Activated CD4-positive, alpha-beta memory T cell treated with anti-CD3 and anti-CD28 coated beads for 36 hours (primary cell): ENCODE results near the gene UBR4. TPM values are rescaled to one million over a fixed set of nuclear protein-coding genes. Genes with fewer than 3 reads are reported as not detected.

Experiments used
- CTCF ChIA-PET: fragments of 350-600 bp; sonication (Branson Sonifier 250); formaldehyde crosslinking; loops from one replicate; lab custom pipeline; 2021; ENCODE audit warnings: antibody characterized with exemption, inconsistent platforms; lab: Charles Lee
- POLR2A ChIA-PET: fragments of 350-600 bp; sonication (Branson Sonifier 250); formaldehyde crosslinking; loops from one replicate; lab custom pipeline; 2021; ENCODE audit warnings: antibody characterized with exemption; lab: Charles Lee
- DNase-seq: peaks from one replicate; pipeline ENCODE4 v3.0.0-alpha.2; 2020
- H3K27ac Mint-ChIP-seq: one replicate; pipeline ENCODE4 v1.8.0; 2021; ENCODE audit warnings: mixed read lengths
- H3K27me3 Mint-ChIP-seq: one replicate; pipeline ENCODE4 v1.8.0; 2021; ENCODE audit warnings: mixed read lengths
- H3K36me3 Mint-ChIP-seq: one replicate; pipeline ENCODE4 v1.8.0; 2021; ENCODE audit warnings: mixed read lengths
- H3K4me1 Mint-ChIP-seq: one replicate; pipeline ENCODE4 v1.8.0; 2021; ENCODE audit warnings: low read depth, mixed read lengths
- H3K4me3 Mint-ChIP-seq: one replicate; pipeline ENCODE4 v1.8.0; 2021; ENCODE audit warnings: mild to moderate bottlenecking, mixed read lengths
- H3K9me3 Mint-ChIP-seq: one replicate; pipeline ENCODE4 v1.8.0; 2021; ENCODE audit warnings: mixed read lengths
- intact Hi-C: fragments of 100-400 bp; cut with micrococcal nuclease; formaldehyde crosslinking; loops from one replicate; pipeline ENCODE4 v1.15.1; 2023
- total RNA-seq, 2 experiments: library from RNA; stranded (reverse); gene quantifications; one replicate each; pipeline ENCODE4 v1.2.3, GENCODE V29; 2021

The UBR4 gene
- total RNA-seq, 2 experiments from 2014 or later: 104 to 116 TPM

DNA sequence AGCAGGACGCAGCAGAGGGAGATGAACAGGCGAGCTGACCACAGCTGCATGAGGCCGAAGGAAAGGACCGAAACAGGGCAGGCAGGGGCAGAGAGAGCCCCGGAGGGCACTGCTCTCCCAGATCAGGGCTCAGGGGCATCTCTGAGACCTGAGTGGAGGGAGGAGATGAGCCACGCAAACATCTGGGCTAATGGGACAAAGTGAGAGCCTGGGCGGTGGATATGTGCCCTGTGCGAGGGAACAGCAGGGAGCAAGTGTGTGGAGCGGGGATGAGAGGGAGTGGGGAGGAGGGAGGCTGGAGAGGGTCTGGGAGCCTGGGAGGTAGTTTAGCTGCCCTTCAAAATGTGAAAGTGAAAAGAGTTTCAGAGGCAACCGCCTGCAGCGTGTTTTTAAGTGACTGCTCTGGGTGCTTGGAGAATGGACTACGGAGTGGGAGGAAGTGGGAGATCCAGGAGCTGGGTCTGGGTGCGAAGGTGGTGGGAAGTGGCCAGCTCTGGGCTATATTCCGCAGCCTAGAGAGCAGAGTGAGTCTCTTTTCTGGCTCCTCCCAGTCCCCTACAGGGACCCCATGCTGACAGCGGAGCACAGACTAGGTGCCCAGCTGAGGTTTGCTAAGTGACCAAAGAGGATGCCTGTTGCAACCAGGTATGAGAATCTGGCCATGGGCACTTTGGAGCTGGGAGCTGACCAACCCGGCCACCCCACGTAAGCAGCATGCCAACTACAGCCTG is 139.0 kb downstream of the UBR4 start:
- peaks cover 60% of the 10 kb centered on the region for H3K4me1 Mint-ChIP-seq
- no peak overlapping the region for H3K4me3 Mint-ChIP-seq
- ChIA-PET CTCF (interaction anchor here (0.6 to 11.0 kb wide), 3 partner anchors 25 to 187 kb away, joined by 3 to 144 read pairs (median 8); no protein-coding TSS in a partner anchor), POLR2A (interaction anchor here (1.1 kb wide), 1 partner anchor 171 kb away, joined by 3 read pairs; no protein-coding TSS in a partner anchor)
- H3K27me3 Mint-ChIP-seq: no peaks in the 10 kb centered on the region
- intact Hi-C loops: loop anchor here (5.0 kb wide), 1 partner anchor 164 kb away; no protein-coding TSS in a partner anchor
- H3K36me3 Mint-ChIP-seq: peaks cover 26% of the 10 kb centered on the region
- H3K27ac Mint-ChIP-seq: no peak overlapping the region
- no peaks in the 10 kb centered on the region for H3K9me3 Mint-ChIP-seq
- no peak for DNase-seq

DNA sequence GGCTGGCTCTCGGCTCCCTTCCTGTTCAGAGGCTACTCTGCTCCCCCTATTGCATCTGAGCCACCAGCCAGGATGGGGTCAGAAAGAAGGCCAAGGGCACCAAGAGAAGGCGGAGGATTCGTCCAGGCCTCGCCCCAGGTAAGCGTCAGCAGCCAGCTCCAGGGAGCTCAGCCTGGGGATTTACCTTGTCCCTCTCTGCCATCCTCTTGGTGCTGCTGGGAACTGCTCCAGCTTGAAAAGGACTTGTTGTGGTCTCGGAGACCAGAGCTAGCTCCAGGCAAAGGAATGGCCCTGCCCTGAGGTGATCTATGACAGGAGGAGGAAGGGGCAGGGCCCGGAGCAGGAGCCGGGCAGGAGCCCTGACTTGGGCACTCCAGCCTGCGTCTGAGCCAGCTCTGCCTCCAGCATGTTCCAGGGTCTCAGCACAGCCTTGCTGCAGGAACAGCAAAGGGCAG is 139.8 kb downstream of the UBR4 start:
- no peak for DNase-seq
- POLR2A ChIA-PET: no interaction called here
- H3K4me3 Mint-ChIP-seq: no peak overlapping the region
- no peaks in the 10 kb centered on the region for H3K27me3 Mint-ChIP-seq
- intact Hi-C loops: loop anchor here (5.0 kb wide), 1 partner anchor 163 kb away; no protein-coding TSS in a partner anchor
- no peak overlapping the region for H3K27ac Mint-ChIP-seq
- H3K9me3 Mint-ChIP-seq: no peaks in the 10 kb centered on the region
- CTCF ChIA-PET: interaction anchor here (1.8 to 11.0 kb wide), 2 partner anchors 159 to 187 kb away, joined by 8 to 144 read pairs; no protein-coding TSS in a partner anchor
- H3K36me3 Mint-ChIP-seq: peaks cover 18% of the 10 kb centered on the region
- peaks cover 52% of the 10 kb centered on the region for H3K4me1 Mint-ChIP-seq

DNA sequence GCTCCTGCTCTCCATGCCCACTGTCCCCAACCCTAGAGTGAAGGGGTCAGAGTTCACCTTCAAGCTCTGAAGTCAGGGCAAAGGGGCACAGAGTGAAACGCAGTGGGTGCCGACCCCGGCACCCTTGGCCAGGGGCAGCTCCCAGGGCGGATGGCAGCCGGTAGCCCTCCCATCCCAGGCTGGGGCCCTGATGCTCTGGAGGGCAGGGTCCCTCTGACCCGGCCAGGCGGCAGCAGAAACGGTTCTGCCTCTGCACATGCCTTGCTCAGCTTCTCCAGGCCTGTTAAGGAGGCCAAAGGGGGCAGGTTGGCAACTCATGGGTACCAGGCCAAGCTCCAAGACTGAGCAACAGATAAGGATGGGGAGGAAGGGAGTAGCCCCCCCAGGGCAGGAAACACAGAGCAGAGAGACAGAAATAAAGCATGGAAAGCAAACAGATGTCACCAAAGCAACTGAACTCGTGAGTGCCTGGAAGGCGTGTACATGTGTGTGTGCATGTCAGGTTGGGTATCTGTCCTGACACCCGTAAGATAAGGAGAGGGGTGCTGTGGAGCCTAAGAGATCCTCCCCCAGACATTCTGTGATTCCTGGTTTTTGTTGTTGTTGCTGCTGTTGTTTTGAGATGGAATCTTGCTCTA is 141.3 kb downstream of the UBR4 start:
- H3K27me3 Mint-ChIP-seq: no peaks in the 10 kb centered on the region
- POLR2A ChIA-PET: no interaction called here

DNA sequence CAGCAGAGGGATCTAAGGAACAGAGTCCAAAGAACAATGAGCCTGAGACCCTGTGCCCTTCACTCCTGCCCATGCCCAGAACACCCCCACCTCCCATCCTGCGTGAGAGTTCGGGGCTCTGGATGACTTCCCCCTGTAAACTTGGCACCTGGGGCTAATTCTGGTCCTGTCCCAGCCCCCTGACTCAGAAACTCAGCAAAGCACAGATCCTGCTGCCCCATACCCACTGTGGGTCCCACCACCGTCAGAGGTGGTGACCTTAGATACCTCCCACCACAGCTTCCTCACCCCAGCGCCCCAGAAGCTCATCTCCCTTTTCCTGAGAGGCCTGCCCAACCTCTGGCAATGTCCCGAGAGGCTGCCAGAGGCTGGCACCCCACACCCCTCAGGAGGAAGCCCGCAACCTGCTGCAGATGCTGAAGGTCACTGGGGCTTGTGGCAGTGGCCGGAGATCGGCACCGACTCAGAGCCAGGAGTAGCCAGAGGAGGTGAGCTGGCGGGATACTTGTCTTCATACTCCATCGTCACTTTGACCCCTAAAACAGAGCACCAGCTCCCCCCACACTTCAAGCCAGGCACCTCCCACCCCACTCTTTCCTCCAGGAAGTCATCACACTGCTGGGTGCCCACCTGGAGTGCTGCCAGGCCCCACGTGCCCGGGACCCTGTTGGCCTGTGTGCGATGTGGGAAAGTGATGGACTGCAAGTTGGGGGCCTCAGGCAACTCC is 142.0 kb downstream of the UBR4 start:
- H3K36me3 Mint-ChIP-seq: peaks cover 1% of the 10 kb centered on the region
- no peaks in the 10 kb centered on the region for H3K27me3 Mint-ChIP-seq
- intact Hi-C loops: no loop called here
- H3K4me3 Mint-ChIP-seq: no peak overlapping the region
- no peak for DNase-seq
- ChIA-PET CTCF (interaction anchor here (0.7 to 11.0 kb wide), 2 partner anchors 20 to 157 kb away, joined by 3 to 144 read pairs; no protein-coding TSS in a partner anchor), POLR2A (interaction anchor here (0.6 kb wide), 1 partner anchor 115 kb away, joined by 4 read pairs; no protein-coding TSS in a partner anchor)
- no peaks in the 10 kb centered on the region for H3K9me3 Mint-ChIP-seq
- no peak overlapping the region for H3K27ac Mint-ChIP-seq
- peaks cover 31% of the 10 kb centered on the region for H3K4me1 Mint-ChIP-seq

More for the DNA sequence above, 141.3 kb downstream of the UBR4 start:
- H3K4me3 Mint-ChIP-seq: no peak overlapping the region
- CTCF ChIA-PET: interaction anchor here (0.7 to 11.0 kb wide), 2 partner anchors 19 to 157 kb away, joined by 3 to 144 read pairs; no protein-coding TSS in a partner anchor
- no peak for DNase-seq
- no peaks in the 10 kb centered on the region for H3K9me3 Mint-ChIP-seq
- peaks cover 37% of the 10 kb centered on the region for H3K4me1 Mint-ChIP-seq
- H3K36me3 Mint-ChIP-seq: peaks cover 4% of the 10 kb centered on the region
- no peak overlapping the region for H3K27ac Mint-ChIP-seq
- intact Hi-C loops: no loop called here

DNA sequence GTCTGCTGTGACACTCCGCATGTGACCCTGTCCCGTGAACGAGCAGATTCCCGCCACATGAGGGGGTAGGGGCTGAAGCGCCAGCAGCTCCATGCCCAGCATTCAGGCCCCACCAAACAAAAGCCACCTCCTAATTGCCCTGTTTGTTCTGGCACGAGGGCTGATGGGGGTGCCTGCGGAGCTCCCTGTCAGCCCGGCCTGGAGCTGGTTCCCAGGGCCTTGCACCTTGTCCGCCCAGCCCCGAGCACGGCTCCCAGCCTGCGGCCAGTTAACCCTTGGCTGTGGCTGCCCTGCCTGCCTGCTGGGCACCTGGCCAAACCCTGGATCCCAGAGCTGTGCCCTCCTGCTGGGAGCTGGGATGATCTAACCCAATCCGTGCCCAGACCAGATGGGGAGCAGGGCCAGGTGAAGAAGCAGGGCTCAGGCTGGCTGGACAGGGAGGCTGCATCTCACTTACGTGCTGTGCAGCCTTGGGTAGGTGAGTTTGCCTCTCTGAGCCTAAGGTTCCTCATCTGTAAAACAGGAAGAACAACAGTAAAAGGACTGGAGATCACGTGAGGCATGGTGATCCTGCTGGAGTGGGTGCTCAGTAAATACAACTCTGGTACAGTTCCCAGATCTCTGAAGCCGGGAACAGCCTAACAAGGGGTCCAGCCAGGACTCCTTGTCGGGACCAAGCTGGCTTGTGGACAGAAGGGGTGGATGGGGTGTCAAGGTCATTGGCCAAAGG is 142.7 kb downstream of the UBR4 start:
- no peaks in the 10 kb centered on the region for H3K27me3 Mint-ChIP-seq
- intact Hi-C loops: no loop called here
- peaks cover 24% of the 10 kb centered on the region for H3K4me1 Mint-ChIP-seq
- ChIA-PET CTCF (interaction anchor here (11.0 kb wide), 1 partner anchor 156 kb away, joined by 144 read pairs; no protein-coding TSS in a partner anchor), POLR2A (interaction anchor here (0.6 kb wide), 1 partner anchor 116 kb away, joined by 4 read pairs; no protein-coding TSS in a partner anchor)
- H3K9me3 Mint-ChIP-seq: no peaks in the 10 kb centered on the region
- H3K27ac Mint-ChIP-seq: no peak overlapping the region
- no peak overlapping the region for H3K4me3 Mint-ChIP-seq
- H3K36me3 Mint-ChIP-seq: no peaks in the 10 kb centered on the region
- DNase-seq: no peak

DNA sequence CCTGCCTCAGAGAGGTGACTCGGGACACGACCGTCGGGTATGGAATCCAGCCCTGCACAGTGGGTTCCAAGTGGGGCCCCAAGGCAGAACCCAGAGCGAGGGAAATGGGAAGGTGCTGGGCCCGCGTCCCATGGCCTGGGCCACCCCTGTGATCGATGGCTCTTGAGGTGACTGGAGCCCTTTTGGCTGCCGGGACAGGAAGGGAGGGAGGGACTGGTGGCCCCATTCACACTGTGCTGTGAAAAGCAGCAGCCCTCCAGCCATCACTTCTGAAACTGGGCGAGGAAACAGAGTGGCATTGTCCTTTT is 143.2 kb downstream of the UBR4 start:
- Mint-ChIP-seq H3K4me1 (peaks cover 20% of the 10 kb centered on the region), H3K36me3 (no peaks in the 10 kb centered on the region), H3K27me3 (no peaks in the 10 kb centered on the region), H3K4me3 (no peak overlapping the region), H3K27ac (peak overlapping the region; percentile 8), H3K9me3 (no peaks in the 10 kb centered on the region)
- intact Hi-C loops: no loop called here
- CTCF ChIA-PET: interaction anchor here (11.0 kb wide), 1 partner anchor 156 kb away, joined by 144 read pairs; no protein-coding TSS in a partner anchor
- POLR2A ChIA-PET: no interaction called here
- no peak for DNase-seq

DNA sequence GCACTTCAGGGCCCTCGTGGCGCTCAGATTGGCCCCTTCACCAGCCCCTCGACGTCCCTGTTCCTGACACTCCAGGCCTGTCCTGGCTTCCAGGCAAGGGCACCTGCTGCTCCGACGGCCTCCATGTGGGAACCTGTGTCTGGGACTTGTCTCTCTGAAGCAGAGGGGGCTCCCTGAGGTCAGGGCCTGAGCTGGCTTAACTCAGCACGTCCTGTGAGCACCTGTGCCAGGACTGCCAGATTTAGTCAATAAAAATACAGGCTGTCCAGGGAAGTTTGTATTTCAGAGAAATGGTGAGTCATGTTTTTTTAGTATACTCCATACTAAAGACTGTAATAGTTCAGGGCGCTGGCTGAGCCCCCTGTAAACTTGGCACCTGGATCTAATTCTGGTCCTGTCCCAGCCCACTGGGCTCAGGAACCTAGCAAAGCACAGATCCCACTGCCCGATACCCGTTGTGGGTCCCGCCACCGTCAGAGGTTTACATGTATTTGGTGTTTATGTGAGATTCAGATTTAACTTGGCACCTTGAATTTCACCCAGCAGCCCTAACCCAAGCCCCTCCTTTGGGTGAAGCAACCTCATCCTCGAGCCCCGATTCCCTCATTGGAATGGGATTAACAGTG is 143.7 kb downstream of the UBR4 start:
- intact Hi-C loops: no loop called here
- POLR2A ChIA-PET: no interaction called here
- Mint-ChIP-seq H3K9me3 (peaks cover 1% of the 10 kb centered on the region), H3K27ac (peak overlapping the region; percentile 8), H3K36me3 (no peaks in the 10 kb centered on the region), H3K4me1 (peaks cover 15% of the 10 kb centered on the region), H3K27me3 (no peaks in the 10 kb centered on the region), H3K4me3 (no peak overlapping the region)
- no peak for DNase-seq
- CTCF ChIA-PET: interaction anchor here (0.9 to 11.0 kb wide), 3 partner anchors 14 to 163 kb away, joined by 3 to 144 read pairs (median 3); no protein-coding TSS in a partner anchor

DNA sequence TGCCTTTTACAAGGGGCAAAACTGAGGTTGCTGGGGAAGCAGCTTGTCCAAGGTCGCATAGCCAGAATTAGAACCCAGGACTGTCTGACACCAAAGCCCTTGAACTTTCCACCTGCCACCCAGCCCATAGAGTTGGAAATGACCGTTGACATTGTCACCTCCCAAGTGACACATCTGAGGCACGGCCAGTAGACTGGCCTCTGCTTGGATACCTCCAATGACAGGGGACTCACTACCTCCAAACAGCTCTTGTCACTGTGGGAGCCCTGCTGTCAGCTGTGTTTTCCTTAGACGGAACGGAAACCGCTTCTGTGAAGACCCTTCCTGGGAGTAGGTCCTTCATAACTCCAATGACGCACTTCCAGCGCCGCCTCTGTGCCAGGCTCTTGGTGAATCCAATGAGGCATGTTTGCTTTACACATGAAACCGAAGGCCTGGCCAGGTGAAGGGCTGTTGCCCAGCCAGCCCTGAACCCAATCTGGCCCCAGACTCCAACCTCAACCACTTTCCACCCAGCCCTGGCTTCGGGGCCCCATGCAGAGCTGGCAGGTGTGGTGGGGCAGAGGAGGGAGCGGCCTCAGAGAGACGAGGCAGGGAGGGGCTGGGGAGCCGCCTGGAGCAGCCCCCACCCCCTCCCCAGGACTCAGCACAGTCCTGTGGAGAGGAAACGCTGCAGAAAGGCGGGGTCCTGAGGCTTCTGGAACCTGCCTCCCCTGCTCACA is 144.4 kb downstream of the UBR4 start:
- H3K4me1 Mint-ChIP-seq: peaks cover 14% of the 10 kb centered on the region
- no peaks in the 10 kb centered on the region for H3K27me3 Mint-ChIP-seq
- CTCF ChIA-PET: interaction anchor here (0.9 to 1.7 kb wide), 2 partner anchors 15 to 163 kb away, joined by 3 read pairs; no protein-coding TSS in a partner anchor
- no peak overlapping the region for H3K4me3 Mint-ChIP-seq
- no peak for DNase-seq
- no peaks in the 10 kb centered on the region for H3K36me3 Mint-ChIP-seq
- peaks cover 5% of the 10 kb centered on the region for H3K9me3 Mint-ChIP-seq
- intact Hi-C loops: no loop called here
- POLR2A ChIA-PET: no interaction called here
- no peak overlapping the region for H3K27ac Mint-ChIP-seq

DNA sequence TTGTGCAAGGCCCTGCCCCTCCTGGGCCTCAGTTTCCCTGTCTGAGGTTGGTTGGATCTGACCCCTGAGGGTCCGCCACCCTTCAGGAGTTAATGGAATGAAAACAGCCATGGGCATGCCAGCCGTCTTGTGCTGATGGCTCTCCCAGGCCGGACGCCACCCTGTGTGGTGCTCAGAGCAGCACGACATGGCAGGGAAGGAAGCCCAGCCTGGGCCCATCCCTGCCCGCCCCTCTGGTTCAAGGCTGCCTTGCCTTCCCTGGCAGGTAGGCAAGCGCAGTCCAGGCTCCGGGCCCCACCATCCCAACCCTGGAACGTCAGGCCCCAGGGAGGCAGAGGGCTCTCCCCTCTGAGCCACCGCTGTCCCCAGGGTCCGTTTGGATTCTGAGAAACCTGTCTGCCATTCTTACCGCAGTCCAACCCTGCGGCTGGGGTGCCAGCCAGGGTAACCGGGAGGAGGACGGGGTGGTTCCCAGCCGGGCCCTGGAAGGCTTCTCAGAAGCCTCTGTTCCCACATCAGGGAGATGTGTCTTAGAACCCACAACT is 145.1 kb downstream of the UBR4 start:
- Mint-ChIP-seq H3K4me3 (no peak overlapping the region), H3K9me3 (peaks cover 5% of the 10 kb centered on the region), H3K27ac (no peak overlapping the region), H3K27me3 (no peaks in the 10 kb centered on the region), H3K36me3 (no peaks in the 10 kb centered on the region), H3K4me1 (peaks cover 9% of the 10 kb centered on the region)
- POLR2A ChIA-PET: no interaction called here
- intact Hi-C loops: no loop called here
- no peak for DNase-seq
- CTCF ChIA-PET: interaction anchor here (1.7 kb wide), 1 partner anchor 162 kb away, joined by 3 read pairs; no protein-coding TSS in a partner anchor

DNA sequence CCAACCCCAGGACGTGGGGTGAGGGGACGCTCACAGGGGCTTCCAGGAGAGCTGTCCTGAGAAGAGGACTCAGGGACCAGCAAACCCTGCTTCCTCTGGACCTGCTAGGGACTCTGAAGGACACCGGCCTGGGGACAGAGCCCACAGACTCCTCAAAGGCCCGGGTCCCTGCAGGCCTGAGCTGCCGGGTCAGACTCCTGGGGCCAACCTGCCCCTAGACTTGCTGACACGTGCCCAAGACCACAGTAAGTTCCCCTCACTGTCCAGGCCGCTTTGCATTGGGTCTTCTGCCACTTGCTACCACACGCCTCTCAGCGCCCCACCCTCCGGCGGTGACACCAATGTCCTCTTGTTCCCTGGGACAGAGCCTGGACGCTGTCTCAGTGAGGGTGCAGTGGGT is 146.9 kb downstream of the UBR4 start:
- intact Hi-C loops: no loop called here
- Mint-ChIP-seq H3K27ac (no peak overlapping the region), H3K9me3 (peaks cover 5% of the 10 kb centered on the region), H3K4me3 (no peak overlapping the region), H3K27me3 (peaks cover 5% of the 10 kb centered on the region), H3K4me1 (peaks cover 4% of the 10 kb centered on the region), H3K36me3 (no peaks in the 10 kb centered on the region)
- ChIA-PET POLR2A (interaction anchor here (0.5 kb wide), 1 partner anchor 12 kb away, joined by 3 read pairs; no protein-coding TSS in a partner anchor), CTCF (interaction anchor here (2.0 kb wide), 1 partner anchor 150 kb away, joined by 7 read pairs; no protein-coding TSS in a partner anchor)
- no peak for DNase-seq
